ENCODE data around the gene CYP8B1. TPM values are rescaled to one million over a fixed set of nuclear protein-coding genes. Genes with fewer than 3 reads are reported as not detected.

The CYP8B1 gene
- total and polyA plus RNA-seq, 2 of the 8 experiments (the other 6 are each of a cell fraction or from before 2014, with no cell fraction given), result not detected

DNA sequence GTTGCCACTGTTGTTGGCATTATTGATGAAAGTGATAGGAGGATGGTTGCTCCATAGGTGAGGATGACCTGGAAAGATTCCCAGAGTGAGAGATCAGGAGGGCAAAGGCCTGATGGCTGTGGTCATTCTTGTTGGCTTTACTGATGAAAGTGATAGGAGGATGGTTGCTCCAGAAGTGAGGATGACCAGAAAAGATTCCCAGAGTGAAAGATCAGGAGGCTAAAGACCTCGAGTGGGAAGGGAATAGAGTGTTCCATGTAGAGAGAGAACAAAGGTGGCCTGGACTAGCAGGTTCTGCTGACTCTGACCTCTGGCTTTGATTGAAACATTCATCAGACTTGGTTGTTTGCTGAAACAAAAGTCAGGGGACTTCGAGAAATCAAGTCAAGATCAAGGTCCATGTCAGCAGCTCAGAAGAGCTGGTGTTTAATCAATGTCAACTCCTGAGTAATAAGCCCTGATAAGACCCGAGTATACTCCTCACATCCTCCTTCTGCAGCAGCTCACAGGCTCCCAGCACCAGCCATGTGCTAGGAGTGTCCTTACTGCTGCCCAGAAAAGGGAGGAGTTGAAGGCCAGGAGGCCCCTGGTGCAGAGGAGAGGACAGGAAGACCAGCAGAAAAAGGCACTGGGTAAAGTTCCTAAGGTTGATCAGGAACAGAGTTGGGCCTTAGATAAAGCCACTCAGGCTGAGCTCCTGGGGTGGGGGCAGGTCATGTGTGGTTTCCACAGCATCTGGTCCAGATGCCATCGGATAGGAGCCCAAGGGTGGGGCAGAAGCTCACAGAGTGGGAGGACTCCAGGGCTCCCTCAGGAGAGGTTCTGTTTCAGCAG is 19.9 kb downstream of the CYP8B1 start (continued):
- TF ChIP-seq, protein P1, sequence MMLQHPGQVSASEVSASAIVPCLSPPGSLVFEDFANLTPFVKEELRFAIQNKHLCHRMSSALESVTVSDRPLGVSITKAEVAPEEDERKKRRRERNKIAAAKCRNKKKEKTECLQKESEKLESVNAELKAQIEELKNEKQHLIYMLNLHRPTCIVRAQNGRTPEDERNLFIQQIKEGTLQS (IDR thresholded peaks at IDR 0.05; ENCODE audit: insufficient read depth, low read depth, low read length), result no peak
- TF ChIP-seq TEAD4 (IDR thresholded peaks at IDR 0.05; ENCODE audit: low read depth, low read length) (no peak), KDM4A (IDR thresholded peaks at IDR 0.05; ENCODE audit: low read depth, low read length, severe bottlenecking) (no peak), SAP30 (IDR thresholded peaks at IDR 0.05; ENCODE audit: insufficient read depth, insufficient replicate concordance, low read length) (no peak)
- TF ChIP-seq, protein P2, sequence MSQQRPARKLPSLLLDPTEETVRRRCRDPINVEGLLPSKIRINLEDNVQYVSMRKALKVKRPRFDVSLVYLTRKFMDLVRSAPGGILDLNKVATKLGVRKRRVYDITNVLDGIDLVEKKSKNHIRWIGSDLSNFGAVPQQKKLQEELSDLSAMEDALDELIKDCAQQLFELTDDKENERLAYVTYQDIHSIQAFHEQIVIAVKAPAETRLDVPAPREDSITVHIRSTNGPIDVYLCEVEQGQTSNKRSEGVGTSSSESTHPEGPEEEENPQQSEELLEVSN (IDR thresholded peaks at IDR 0.05), result no peak

Data from H1 (cell line).